GM18868 (cell line): ENCODE measurements around the gene RPA3.
A peak's percentile ranks its signal among the peaks of the same experiment; 100 is the strongest.

Experiments used
- ATAC-seq: cut with Tn5 transposase; IDR thresholded peaks from one replicate; pipeline ENCODE4 v1.9.1; 2021; ENCODE audit warnings: mild to moderate bottlenecking, moderate library complexity; ENCODE audit not compliant: unreplicated experiment

RPA3 gene

GRCh38 chr7:7736671-7737070 is 18.3 kb upstream of the RPA3 start:
- ATAC-seq, result no peak

DNA sequence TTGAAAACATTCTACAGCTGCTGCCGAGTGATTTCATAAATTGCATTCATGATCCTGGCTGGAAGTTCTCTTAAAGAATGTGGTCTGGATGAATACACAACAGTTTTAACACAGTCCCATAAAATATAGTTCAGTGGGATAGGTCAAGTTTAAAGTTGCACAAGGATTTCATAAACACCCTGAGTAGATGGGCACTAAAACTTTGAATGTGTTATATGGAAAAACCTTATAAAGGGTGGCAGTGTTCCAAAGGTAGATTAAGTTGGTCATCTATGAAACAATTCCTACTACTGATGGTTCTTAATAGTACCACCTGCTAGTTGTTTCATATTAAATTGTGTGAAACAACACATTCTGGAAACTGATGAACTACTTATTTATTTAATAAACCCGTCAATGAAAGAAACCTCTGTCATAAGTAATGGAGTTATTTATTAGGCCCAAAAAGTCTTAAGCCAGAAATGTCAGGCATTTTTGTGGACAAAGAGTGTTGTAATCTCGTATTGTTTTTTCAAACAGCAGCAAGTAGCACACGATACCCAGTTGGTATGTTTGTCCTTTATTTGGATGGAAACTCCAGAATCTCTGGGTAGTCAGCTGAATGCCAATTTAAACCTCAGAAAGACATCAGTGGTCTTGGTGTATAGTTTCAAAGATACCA is 14.3 kb upstream of the RPA3 start:
- ATAC-seq, result no peak

- ATAC-seq, result no peak
Observed at GRCh38 chr7:7731732-7732131, 13.3 kb upstream of the RPA3 start.

DNA sequence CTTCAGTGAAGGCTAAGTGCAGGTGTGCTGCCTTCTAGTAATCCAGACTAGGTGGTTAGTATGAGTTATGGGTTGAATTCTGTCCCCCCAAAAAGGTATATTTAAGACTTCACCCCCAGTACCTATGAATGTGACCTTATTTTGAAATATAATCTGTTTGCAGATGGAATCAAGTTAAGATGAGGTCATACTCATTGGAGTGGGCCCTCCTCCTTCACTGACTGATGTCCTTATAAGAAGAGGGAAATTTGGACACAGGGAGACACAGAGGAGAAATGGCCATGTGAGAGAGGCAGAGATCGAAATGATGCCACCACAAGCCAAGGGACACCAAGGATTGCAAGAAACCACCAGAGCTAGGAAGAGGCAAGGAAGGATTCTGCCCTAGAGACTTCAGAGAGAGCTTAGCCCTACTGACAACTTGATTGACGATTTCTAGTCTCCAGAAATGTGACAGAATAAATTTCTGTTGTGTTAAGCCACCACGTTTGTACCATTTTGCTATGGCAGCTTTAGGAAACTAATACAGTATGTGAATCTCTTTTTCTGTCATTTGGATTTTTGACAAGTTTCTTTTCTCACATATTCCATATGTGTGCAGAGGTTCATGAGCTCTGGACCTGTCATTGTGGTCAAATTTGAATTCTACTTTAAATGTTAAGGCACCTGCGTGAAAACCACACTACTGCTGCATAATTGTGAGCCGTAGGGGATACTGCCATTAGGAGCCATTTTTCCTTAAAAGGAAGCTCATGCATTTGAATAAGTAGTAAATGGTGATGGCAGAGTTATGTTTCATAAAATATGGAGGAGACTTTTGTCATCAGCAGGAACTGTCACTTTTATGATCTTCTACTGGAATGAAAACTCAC is 2.6 kb upstream of the RPA3 start:
- ATAC-seq, result no peak

- ATAC-seq, result no peak
Observed at GRCh38 chr7:7720193-7720592, 1.8 kb upstream of the RPA3 start.

- peak; percentile 98 for ATAC-seq
Observed at GRCh38 chr7:7719236-7719635, 829 bp upstream of the RPA3 start.

- ATAC-seq, result no peak
Observed at GRCh38 chr7:7713730-7714129, 4.7 kb downstream of the RPA3 start.

DNA sequence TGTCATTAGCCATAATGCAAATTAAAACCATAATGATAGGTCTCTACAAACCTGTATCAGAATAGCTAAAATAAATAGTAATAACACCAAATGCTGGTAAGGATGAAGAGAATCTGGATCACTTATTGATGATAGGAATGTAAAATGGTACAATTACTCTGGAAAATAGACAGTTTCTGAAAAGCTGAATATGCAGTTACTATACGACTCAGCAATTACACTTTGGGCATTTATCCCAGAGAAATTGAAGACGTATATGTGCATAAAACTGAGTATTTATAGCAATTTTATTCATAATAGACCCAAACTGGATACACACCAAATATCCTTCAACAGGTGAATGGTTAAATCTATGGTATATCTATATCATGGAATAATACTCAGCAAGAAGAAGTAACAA is 7.9 kb downstream of the RPA3 start:
- ATAC-seq, result no peak

- ATAC-seq, result no peak
Observed at GRCh38 chr7:7709291-7709690, 9.1 kb downstream of the RPA3 start.

GRCh38 chr7:7707806-7708205 is 10.6 kb downstream of the RPA3 start:
- no peak for ATAC-seq

DNA sequence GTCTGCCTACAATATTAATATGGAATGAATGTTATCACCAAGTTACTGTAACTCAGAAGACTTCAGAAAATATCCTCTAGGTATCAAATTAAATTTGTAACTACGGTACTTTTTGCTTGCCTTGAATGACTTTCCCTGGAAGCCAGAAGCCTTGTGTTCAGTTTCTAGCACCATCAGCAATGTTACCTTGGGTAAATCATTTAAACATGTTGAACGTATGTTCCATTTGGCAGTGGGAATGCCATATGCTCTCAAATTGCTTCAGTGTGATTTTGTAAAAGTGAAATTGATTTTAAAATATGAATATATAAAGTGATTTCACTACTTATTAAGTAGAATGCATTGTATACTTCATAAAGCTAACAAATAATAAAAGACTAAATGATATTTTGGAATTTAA is 11.2 kb downstream of the RPA3 start:
- no peak for ATAC-seq

DNA sequence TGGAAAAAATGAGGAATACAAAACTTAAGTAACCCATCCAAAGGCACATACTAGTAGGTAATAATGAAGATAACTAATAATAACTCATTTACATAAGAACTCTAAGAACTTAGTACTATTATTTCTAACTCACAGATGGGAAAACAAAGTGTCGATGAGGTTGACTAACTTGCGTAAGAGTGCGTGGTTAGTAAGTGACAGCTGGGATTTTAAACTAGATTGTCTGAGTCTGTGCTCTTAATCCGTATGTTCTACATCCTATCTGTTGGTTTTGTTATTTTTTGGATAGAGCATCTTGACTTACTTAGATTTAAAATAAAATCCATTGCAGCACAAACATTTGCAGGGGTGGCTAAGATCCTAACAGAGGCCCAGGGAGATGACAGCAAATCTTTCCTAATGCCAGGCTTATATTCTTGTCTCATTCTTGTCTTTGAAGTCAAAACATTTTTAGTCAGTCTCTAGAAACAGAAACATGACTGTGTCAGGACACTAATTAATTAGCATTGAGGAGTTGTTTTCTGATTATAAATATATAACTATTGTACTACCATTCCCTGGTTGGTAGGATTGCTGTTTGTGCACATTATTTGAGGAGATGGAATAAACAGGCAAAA is 11.7 kb downstream of the RPA3 start:
- peak; percentile 44 for ATAC-seq

- ATAC-seq, result peak; percentile 63
Observed at GRCh38 chr7:7706101-7706511, 12.3 kb downstream of the RPA3 start.

DNA sequence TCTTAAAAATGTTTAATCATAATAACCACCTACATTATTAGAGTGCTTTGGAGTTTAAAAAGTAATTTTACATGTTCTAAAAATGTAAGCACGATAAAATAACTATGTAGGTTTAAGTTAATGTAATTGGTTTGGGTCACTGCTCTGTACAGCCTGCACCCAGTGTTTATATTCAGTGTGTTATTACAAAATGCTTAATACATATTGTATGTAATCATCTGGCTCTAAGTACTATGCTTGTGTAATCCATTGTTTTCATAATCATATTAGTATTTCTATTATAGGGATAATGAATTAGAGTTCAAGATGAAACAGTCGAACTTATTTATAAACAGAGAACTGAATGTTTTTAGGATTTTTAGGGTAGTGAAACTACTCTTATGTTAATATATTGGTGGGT is 13.1 kb downstream of the RPA3 start:
- no peak for ATAC-seq

GRCh38 chr7:7704867-7705266 is 13.5 kb downstream of the RPA3 start:
- ATAC-seq, result no peak

DNA sequence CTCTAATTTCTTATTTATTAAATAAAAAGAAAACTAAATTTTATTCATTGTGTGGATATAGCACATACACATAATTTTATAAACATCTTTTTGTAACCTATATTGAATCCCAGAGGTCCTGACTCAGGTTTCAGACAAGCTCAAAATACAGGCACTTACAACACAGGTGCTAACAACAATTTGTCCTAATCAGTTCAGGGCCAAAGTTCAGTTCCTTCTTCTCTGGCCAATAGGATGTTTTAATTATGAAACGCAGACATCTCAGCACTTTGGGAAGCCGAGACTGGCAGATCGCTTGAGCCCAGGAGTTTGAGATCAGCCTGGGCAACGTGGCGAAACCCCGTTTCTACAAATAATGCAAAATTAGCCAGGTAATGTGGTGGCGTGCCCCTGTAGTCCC is 15.0 kb downstream of the RPA3 start:
- ATAC-seq, result no peak

DNA sequence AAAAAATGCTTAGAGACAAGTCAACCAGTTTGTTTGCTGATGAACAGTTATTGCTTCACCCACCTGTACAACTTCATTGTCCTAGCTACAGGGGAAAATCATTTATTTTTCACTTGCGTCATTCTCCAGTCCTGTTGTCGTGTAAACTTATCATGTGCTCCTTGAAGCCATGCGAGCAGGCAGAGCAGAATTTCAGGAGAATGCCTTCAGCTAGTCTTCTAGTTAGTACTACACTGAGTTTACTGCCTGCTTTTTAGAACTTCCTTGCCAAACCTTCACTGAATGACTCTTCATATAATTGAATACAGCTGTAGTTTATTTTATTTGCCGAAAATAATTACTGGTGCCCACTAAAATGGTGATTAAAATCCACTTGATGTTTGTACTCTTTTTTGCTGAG is 15.6 kb downstream of the RPA3 start:
- no peak for ATAC-seq

- ATAC-seq, result peak; percentile 63
Observed at GRCh38 chr7:7701527-7701926, 16.9 kb downstream of the RPA3 start.

DNA sequence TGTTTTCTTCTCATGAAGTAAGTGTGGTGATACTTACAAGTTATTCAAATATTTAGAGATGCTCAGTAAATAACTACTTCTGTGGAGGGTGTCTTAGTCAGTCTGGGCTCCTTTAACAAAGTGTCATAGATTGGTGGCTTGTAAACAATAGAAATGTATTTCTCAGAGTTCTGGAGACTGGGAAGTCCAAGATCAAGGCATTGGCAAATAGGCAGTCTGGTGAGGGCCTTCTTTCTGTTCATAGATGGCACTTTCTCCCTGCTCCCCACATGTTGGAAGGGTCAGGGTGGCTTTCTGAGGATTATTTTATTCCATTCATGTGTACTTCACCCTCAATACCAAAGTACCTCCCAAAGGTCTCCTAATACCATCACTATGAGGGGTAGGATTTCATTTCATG is 18.4 kb downstream of the RPA3 start:
- ATAC-seq, result no peak

- ATAC-seq, result no peak
Observed at GRCh38 chr7:7699380-7699779, 19.0 kb downstream of the RPA3 start.

DNA sequence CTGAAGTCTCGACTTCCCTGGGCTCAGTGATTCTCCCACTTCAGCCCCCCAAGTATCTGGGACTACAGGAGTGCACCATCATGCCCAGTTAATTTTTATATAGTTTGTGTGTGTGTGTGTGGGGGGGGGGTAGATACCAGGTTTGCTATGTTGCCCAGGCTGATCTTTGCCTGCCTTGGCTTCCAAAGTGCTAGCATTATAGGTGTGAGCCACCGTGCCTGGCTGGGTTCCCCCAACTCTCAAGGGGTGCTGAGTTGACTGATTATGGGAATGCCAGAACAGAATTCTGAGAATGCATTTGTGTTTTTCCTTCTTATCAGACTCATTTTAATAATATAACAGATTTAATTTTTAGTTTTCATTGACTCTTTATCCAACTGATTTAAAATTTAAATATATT is 19.5 kb downstream of the RPA3 start:
- ATAC-seq, result no peak
